ENCODE data around the gene ACTMAP.

The ACTMAP gene

GRCh38 chr19:40718774-40719391, 31.4 kb downstream of the ACTMAP start:
- no peak for DNase-seq (ENCODE audit: low read depth)

- no peak for DNase-seq (ENCODE audit: low read depth)
Observed at GRCh38 chr19:40717880-40718773, 32.1 kb downstream of the ACTMAP start.

GRCh38 chr19:40717325-40717879, 32.9 kb downstream of the ACTMAP start:
- no peak for DNase-seq (ENCODE audit: low read depth)

- DNase-seq (ENCODE audit: low read depth) = peak; percentile 100
Observed at GRCh38 chr19:40716482-40717324, 33.6 kb downstream of the ACTMAP start, which contains the start of the genes COQ8B and ITPKC. COQ8B (minus strand) TSS chr19:40716886; CDS start chr19:40714632, 2,254 bp downstream. ITPKC (plus strand) TSS chr19:40717112; CDS start chr19:40717136, 24 bp downstream.

GRCh38 chr19:40716031-40716481, 34.2 kb downstream of the ACTMAP start:
- peak; percentile 54 for DNase-seq (ENCODE audit: low read depth)

GRCh38 chr19:40714441-40715299, 35.6 kb downstream of the ACTMAP start:
- peak; percentile 91 for DNase-seq (ENCODE audit: low read depth)

GRCh38 chr19:40713939-40714338, 36.3 kb downstream of the ACTMAP start:
- DNase-seq (ENCODE audit: low read depth) = no peak

- DNase-seq (ENCODE audit: low read depth) = no peak
Observed at GRCh38 chr19:40709817-40710216, 40.5 kb downstream of the ACTMAP start.

- no peak for DNase-seq (ENCODE audit: low read depth)
Observed at GRCh38 chr19:40707615-40708014, 42.7 kb downstream of the ACTMAP start.

GRCh38 chr19:40705950-40706619, 44.2 kb downstream of the ACTMAP start:
- DNase-seq (ENCODE audit: low read depth) = no peak

- no peak for DNase-seq (ENCODE audit: low read depth)
Observed at GRCh38 chr19:40705362-40705651, 45.0 kb downstream of the ACTMAP start.

- no peak for DNase-seq (ENCODE audit: low read depth)
Observed at GRCh38 chr19:40704491-40705361, 45.6 kb downstream of the ACTMAP start.

- no peak for DNase-seq (ENCODE audit: low read depth)
Observed at GRCh38 chr19:40703029-40703755, 47.1 kb downstream of the ACTMAP start.

- DNase-seq (ENCODE audit: low read depth) = no peak
Observed at GRCh38 chr19:40702337-40703012, 47.8 kb downstream of the ACTMAP start.

- DNase-seq (ENCODE audit: low read depth) = no peak
Observed at GRCh38 chr19:40701758-40702157, 48.5 kb downstream of the ACTMAP start.

- DNase-seq (ENCODE audit: low read depth) = no peak
Observed at GRCh38 chr19:40700083-40700482, 50.2 kb downstream of the ACTMAP start.

- DNase-seq (ENCODE audit: low read depth) = no peak
Observed at GRCh38 chr19:40697007-40697406, 53.3 kb downstream of the ACTMAP start.

GRCh38 chr19:40695881-40696280, 54.4 kb downstream of the ACTMAP start:
- DNase-seq (ENCODE audit: low read depth) = no peak

Data from T follicular helper cell (primary cell).